Measurements from ENCODE around the gene POLR2E. TPM values are rescaled to one million over a fixed set of nuclear protein-coding genes. Genes with fewer than 3 reads are reported as not detected.

POLR2E gene
- total RNA-seq, 1 experiment from 2014 or later, result 343 TPM

GRCh38 chr19:1110809-1111640 lies 15.8 kb upstream of the POLR2E start:
- Histone ChIP-seq H3K4me1 (ENCODE audit: insufficient read depth, low read length, poor library complexity, severe bottlenecking) (peaks cover 20% of the 10 kb centered on the region), H3K9me3 (ENCODE audit: low read depth, low read length, poor library complexity, severe bottlenecking) (no peaks in the 10 kb centered on the region), H3K36me3 (ENCODE audit: insufficient read depth, low read length, poor library complexity, severe bottlenecking) (peaks cover 29% of the 10 kb centered on the region), H3K27me3 (replicated peaks; ENCODE audit: insufficient read depth, low read depth, low read length, poor library complexity) (no peaks in the 10 kb centered on the region), H3K27ac (ENCODE audit: low read depth, low read length, poor library complexity, severe bottlenecking) (no peak overlapping the region), H3K4me3 (ENCODE audit: low read depth, low read length, poor library complexity, severe bottlenecking) (no peak overlapping the region)
- CTCF ChIA-PET, result interaction anchor here (0.8 kb wide), 1 partner anchor 83 kb away, joined by 3 read pairs; no protein-coding TSS in a partner anchor
- intact Hi-C loops (cut with micrococcal nuclease; ENCODE audit: unreplicated experiment), result loop anchor here (5.0 kb wide), 2 partner anchors 66 to 81 kb away; no protein-coding TSS in a partner anchor
- BruUV-seq (replicated peaks), result no TSS peak
- POLR2A ChIA-PET (ENCODE audit: low non-redundant PET), result no interaction called here
- no peak for DNase-seq (ENCODE audit: low spot score)
- TF ChIP-seq EZH2 (IDR thresholded peaks at IDR 0.05; ENCODE audit: borderline replicate concordance, low read depth, low read length, poor library complexity, severe bottlenecking) (no peak), CTCF (conservative IDR thresholded peaks at IDR 0.05; ENCODE audit: low read depth, low read length) (no peak)

- Histone ChIP-seq H3K27me3 (replicated peaks; ENCODE audit: insufficient read depth, low read depth, low read length, poor library complexity) (no peaks in the 10 kb centered on the region), H3K27ac (ENCODE audit: low read depth, low read length, poor library complexity, severe bottlenecking) (no peak overlapping the region), H3K36me3 (ENCODE audit: insufficient read depth, low read length, poor library complexity, severe bottlenecking) (peaks cover 32% of the 10 kb centered on the region), H3K4me3 (ENCODE audit: low read depth, low read length, poor library complexity, severe bottlenecking) (no peak overlapping the region), H3K4me1 (ENCODE audit: insufficient read depth, low read length, poor library complexity, severe bottlenecking) (peaks cover 25% of the 10 kb centered on the region), H3K9me3 (ENCODE audit: low read depth, low read length, poor library complexity, severe bottlenecking) (no peaks in the 10 kb centered on the region)
- ChIA-PET POLR2A (ENCODE audit: low non-redundant PET) (no interaction called here), CTCF (interaction anchor here (0.8 kb wide), 1 partner anchor 84 kb away, joined by 3 read pairs; no protein-coding TSS in a partner anchor)
- TF ChIP-seq EZH2 (IDR thresholded peaks at IDR 0.05; ENCODE audit: borderline replicate concordance, low read depth, low read length, poor library complexity, severe bottlenecking) (no peak), CTCF (conservative IDR thresholded peaks at IDR 0.05; ENCODE audit: low read depth, low read length) (no peak)
- intact Hi-C loops (cut with micrococcal nuclease; ENCODE audit: unreplicated experiment), result loop anchor here (5.0 to 10.0 kb wide), 3 partner anchors 67 to 85 kb away; partner anchors contain the start of genes CNN2, RNU6-2 and TMEM259
- BruUV-seq (replicated peaks), result no TSS peak
- DNase-seq (ENCODE audit: low spot score), result no peak
Measured at GRCh38 chr19:1109697-1110671, 14.8 kb upstream of the POLR2E start.

GRCh38 chr19:1109032-1109551 lies 13.9 kb upstream of the POLR2E start:
- Histone ChIP-seq H3K27me3 (replicated peaks; ENCODE audit: insufficient read depth, low read depth, low read length, poor library complexity) (no peaks in the 10 kb centered on the region), H3K36me3 (ENCODE audit: insufficient read depth, low read length, poor library complexity, severe bottlenecking) (peaks cover 32% of the 10 kb centered on the region), H3K27ac (ENCODE audit: low read depth, low read length, poor library complexity, severe bottlenecking) (no peak overlapping the region), H3K9me3 (ENCODE audit: low read depth, low read length, poor library complexity, severe bottlenecking) (no peaks in the 10 kb centered on the region), H3K4me3 (ENCODE audit: low read depth, low read length, poor library complexity, severe bottlenecking) (no peak overlapping the region), H3K4me1 (ENCODE audit: insufficient read depth, low read length, poor library complexity, severe bottlenecking) (peaks cover 25% of the 10 kb centered on the region)
- ChIA-PET CTCF (no interaction called here), POLR2A (ENCODE audit: low non-redundant PET) (interaction anchor here (0.7 kb wide), 1 partner anchor 16 kb away, joined by 4 read pairs; no protein-coding TSS in a partner anchor)
- BruUV-seq (replicated peaks), result no TSS peak
- DNase-seq (ENCODE audit: low spot score), result no peak
- intact Hi-C loops (cut with micrococcal nuclease; ENCODE audit: unreplicated experiment), result loop anchor here (10.0 kb wide), 1 partner anchor 84 kb away; the partner anchor contains the start of genes CNN2, RNU6-2 and TMEM259
- TF ChIP-seq CTCF (conservative IDR thresholded peaks at IDR 0.05; ENCODE audit: low read depth, low read length), result no peak
- no peak for TF ChIP-seq EZH2 (IDR thresholded peaks at IDR 0.05; ENCODE audit: borderline replicate concordance, low read depth, low read length, poor library complexity, severe bottlenecking)

All from A673 (cell line).